T-helper 2 cell treated with Interferon-gamma antibody and Interleukin-4, amounts not matched to agents 100 ng/mL and 5 ng/mL, for 36 hours (primary cell): ENCODE results near the gene PDE10A. TPM values are rescaled to one million over a fixed set of nuclear protein-coding genes. Genes with fewer than 3 reads are reported as not detected.
"Not testable (repeated sequence)": the region's sequence is repeated elsewhere in the genome, so short reads cannot be mapped to it uniquely, and the experiment has no call there.

ENCODE experiments used
- intact Hi-C: fragments of 100-400 bp; cut with micrococcal nuclease; formaldehyde crosslinking; loops from one replicate; pipeline ENCODE4 v1.15.1; 2023
- total RNA-seq: library from RNA; stranded (reverse); gene quantifications from 2 replicates; pipeline ENCODE4 v1.2.3, GENCODE V29; 2022

The PDE10A gene
- total RNA-seq, 1 donor from 2014 or later, result not detected

GRCh38 chr6:165554644-165555043 lies 108.4 kb downstream of the PDE10A start:
- intact Hi-C loops, result not testable (repeated sequence)

- intact Hi-C loops, result no loop called here
Measured at GRCh38 chr6:165552248-165552736, 110.7 kb downstream of the PDE10A start.

- intact Hi-C loops, result no loop called here
Measured at GRCh38 chr6:165551828-165552227, 111.2 kb downstream of the PDE10A start.

- intact Hi-C loops, result no loop called here
Measured at GRCh38 chr6:165548450-165548849, 114.6 kb downstream of the PDE10A start.

GRCh38 chr6:165545806-165546205 lies 117.2 kb downstream of the PDE10A start:
- intact Hi-C loops, result no loop called here

DNA sequence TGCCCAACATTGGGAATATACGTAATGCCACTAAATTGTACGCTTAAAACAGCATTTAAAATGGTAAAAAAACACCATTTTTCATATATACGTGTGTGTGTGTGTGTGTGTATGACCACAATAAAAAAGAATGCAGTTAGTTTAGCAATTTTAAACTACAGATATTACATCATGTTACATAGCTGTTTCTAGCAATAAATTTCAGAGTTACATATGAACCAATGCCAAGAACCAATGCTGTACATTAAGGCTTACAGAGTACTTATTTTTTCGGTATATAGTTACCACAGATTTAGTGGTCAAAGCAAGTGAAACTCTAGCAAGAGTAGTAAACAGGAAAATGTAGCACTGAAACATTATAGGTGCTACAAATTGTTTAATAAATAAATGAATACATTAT lies 119.3 kb downstream of the PDE10A start:
- intact Hi-C loops, result no loop called here

DNA sequence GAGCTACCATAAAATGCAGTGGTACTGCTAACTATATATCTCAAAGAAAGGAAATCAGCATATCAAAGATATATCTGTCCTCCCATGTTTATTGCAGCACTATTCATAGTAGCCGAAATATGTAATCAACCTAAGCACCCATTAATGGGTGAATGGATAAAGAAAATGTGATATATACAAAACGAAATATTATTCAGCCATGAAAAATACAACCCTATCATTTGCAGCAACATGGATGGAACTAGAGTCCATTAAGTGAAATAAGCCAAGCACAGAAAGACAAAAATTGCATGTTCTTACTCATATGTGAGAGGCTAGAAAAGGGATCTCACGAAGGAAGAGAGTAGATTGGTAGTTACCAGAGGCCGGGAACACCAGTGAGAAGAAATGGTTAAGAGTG lies 126.1 kb downstream of the PDE10A start:
- intact Hi-C loops, result no loop called here

DNA sequence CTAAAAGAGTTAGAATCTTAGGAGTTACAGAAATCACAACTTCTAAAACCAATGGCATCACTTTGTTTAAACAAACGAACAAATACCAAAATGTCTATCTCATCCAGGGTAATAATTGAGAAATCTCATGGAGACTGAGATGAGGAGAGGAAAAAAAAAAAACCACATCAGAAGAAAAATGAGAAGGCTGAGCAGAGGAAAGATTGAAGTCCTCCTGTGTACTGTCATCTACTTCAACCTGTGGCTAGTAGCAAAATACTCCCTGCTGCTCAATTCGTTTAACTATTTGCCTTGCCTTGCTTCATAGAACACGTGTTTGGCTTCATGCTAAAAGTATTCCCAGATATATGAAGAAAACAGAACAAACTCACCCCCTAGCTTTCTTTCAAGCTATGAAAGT lies 143.7 kb downstream of the PDE10A start:
- intact Hi-C loops, result loop anchor here (10.0 kb wide), 1 partner anchor 325 kb away; no protein-coding TSS in a partner anchor

DNA sequence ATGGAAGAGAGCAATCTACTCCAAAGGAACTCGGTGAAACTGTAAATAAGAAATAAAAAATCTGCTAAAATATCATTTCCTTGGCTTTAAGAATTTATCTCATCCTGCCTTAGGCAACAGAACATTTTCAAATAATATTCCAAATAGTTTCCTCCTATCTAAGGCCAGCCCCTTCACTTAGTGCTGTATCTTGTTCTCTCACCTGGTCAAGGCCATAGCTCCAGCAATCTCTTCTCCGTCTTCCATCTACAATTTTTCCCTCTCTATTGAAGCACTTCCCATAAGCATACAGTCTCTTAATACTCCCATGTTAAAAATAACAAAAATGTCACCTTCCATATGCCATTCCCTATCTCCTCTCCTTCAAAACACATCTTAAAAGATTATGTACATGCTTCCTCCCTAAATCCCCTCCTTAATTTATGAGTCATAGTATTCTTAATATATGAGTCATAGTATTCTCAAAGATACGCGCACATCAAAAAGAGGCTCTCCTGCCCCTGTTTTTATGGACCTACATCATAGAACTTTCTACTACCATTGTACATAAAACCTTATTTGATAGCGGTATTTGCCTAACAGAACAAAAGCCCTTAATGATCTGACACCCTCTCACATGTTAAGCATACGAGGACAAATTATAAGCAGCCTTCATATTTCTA lies 146.9 kb downstream of the PDE10A start:
- intact Hi-C loops, result loop anchor here (10.0 kb wide), 1 partner anchor 329 kb away; no protein-coding TSS in a partner anchor

- intact Hi-C loops, result loop anchor here (10.0 kb wide), 1 partner anchor 330 kb away; no protein-coding TSS in a partner anchor
Measured at GRCh38 chr6:165514621-165515020, 148.4 kb downstream of the PDE10A start.

DNA sequence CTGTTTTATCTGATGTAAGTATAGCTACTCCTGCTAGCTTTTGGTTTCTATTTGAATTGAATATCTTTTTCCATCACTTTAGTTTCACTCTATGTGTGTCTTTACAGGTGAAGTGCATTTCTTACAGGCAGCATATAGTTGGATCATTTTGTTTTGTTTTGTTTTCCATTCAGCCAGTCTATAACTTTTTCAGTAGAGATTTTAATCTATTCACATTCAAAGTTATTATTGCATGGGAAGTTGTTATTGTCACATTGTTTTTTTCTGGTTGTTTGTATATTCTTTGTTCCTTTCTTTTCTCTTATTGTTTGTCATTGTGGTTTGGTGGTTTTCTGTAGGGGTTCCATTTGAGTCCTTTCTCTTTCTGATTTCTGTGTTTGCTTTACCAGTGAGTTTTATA lies 151.2 kb downstream of the PDE10A start:
- intact Hi-C loops, result loop anchor here (10.0 kb wide), 1 partner anchor 333 kb away; no protein-coding TSS in a partner anchor

DNA sequence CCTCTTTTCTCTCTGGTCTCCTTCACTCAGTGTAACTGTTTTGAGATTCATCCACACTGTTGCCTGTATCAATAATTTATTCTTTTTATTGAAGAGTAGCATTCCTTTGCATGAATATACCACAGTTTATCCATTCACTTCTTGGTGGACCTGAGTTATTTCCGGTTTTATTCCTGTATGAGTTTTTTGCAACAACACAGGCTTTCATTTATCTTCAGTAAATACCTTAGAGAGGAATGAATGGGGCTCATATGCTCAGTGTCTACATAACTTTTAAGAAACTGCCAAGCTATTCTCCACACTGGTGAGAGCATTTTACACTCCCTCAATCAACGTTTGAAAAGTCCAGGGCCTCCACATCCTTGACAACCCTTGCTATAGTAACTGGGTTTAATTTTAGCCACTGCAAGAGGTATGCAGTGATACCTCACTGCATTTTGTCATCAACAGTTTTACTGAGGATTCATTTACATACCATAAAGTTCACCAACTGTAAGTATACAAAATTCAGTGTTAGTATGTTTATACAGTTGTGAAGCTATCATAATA lies 154.6 kb downstream of the PDE10A start:
- intact Hi-C loops, result no loop called here

GRCh38 chr6:165506657-165507056 lies 156.4 kb downstream of the PDE10A start:
- intact Hi-C loops, result no loop called here

DNA sequence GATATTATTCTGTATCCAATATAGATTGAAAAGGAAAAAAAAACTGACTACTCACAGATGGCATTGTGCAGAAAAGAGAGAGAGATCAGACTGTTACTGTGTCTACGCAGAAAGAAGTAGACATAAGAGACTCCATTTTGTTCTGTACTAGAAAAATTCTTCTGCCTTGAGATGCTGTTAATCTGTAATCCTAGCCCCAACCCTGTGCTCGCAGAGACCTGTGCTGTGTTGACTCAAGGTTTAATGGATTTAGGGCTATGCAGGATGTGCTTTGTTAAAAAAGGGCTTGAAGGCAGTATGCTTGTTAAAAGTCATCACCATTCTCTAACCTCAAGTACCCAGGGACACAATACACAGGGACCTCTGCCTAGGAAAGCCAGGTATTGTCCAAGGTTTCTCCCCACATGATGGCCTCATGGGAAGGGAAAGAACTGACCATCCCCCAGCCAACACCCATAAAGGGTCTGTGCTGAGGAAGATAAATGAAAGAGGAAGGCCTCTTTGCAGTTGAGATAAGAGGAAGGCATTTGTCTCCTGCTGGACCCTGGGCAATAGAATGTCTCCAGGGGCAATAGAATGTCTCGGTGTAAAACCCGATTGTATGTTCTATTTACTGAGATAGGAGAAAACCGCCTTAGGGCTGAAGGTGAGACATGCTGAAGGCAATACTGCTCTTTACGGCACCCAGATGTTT lies 162.7 kb downstream of the PDE10A start:
- intact Hi-C loops, result not testable (repeated sequence)

DNA sequence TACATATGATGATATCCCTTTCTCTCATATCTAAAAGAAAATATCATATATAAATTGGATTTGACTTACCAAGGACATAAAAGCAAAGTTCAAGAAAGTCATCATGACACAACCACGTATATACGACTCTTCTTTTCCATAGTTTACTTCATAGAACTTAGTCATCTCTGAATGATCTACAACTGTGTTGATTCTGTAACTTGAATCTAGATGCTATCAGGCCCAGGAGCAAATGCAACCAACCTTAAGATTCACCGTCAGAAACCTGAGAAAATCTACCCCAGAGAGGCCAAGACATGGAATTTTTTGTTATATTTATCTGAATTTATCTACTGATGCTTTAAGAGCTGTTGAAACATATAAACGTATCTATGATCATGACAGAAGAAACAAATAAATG lies 165.6 kb downstream of the PDE10A start:
- intact Hi-C loops, result no loop called here

DNA sequence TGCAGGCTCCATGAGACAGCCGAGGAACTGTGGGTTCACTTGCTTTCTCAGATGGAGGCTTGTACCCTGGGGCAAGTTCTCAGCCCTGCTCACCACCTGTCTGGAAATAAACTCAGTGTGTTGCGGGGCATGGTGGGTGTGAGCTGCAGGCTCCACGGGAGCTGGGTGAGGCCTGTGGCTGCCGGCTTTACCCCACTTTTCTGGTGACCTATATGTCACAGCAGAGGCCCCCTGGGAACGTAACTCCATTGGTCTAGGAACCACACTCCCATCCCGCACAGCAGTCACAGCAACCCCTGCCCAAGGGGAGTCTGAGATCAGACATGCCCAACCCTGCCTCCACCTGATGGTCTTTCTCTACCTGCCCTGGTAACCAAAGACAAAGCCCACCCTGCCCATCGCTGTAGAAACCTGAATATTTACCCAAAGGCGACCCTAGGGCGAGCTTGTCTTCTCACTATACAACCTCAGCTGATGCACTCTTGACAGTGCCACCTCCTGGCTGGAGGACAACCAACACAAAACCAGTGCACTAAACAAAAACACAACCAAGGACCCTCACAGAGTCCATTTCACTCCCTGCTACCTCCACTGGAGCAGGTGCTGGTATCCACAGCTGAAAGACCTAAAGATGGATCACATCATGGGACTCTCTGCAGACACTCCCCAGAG lies 174.3 kb downstream of the PDE10A start:
- intact Hi-C loops, result no loop called here

DNA sequence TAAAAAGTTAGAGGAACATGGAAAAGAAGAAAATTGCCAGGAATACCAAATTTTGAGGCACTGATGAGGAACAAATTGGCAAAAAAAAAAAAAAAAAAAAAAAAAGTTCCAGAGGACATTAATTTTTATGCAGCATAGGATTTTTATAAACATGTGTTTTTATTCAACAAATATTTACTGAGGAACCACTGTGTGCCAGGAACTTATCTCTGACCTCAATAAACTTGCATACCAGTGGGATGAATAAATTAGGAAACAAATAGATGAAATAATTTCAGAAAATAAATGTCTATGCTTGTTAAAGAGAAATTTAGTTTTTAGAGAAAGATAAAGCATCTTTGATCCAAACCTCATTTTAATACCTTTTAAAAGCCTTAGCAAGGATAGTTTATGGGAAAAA lies 175.1 kb downstream of the PDE10A start:
- intact Hi-C loops, result no loop called here

DNA sequence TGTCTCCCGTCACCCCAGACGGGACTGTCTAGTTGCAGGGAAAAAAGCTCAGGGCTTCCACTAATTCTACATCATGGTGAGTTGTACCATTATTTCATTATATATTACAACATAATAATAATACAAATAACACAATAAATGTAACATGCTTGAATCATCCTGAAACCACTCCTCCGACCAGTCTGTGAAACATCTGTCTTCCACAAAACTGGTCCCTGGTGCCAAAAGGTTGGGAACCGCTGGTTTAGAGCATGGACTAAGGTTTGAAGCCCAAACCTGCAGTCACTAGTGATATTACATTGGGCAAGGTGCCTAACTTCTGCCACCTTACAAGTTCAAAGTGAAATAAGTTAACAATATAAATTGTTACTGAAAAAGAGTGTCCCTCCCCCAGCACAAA lies 175.7 kb downstream of the PDE10A start:
- intact Hi-C loops, result no loop called here

DNA sequence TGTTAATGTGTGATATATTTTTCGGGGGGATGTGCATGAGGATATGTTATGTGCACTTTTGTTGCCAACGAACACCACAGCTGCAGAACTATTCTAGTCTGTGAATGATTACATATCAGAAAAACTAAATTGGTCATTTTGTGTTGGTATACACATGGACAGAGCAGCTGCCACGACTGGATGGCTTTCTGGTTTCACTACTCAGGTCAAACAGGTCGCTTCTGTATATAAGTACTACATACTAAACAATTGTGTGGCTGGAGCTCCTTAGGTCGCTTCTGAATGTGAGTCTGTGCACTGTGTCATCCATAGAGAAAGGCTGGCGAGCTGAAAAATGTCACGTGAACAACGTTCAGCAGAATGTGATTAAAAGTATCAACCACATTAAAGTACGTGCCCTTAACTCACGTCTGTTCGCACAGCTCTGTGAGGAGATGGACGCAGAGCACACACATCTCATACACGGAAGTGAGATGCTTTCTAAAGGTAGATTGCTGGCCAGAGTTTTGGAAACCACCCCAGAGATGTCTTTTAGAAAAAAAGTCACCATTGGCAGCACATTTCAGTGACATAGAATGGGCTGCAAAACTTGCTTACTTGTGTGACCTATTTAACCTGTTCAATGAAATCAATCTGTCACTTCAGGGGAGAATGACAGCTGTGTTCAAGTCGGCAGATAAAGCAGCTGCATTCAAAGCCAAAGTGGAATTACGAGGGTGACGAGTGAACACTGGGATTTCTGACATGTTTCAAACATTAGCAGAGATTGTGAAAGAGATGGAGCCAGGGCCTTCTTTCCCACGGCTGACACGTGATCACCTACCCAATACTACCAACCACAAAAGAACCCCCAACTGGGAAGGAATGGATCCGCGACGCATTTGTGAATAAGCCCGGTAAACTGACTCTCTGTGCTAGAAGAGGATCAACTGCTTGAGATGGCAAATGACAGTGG lies 176.6 kb downstream of the PDE10A start:
- intact Hi-C loops, result no loop called here

DNA sequence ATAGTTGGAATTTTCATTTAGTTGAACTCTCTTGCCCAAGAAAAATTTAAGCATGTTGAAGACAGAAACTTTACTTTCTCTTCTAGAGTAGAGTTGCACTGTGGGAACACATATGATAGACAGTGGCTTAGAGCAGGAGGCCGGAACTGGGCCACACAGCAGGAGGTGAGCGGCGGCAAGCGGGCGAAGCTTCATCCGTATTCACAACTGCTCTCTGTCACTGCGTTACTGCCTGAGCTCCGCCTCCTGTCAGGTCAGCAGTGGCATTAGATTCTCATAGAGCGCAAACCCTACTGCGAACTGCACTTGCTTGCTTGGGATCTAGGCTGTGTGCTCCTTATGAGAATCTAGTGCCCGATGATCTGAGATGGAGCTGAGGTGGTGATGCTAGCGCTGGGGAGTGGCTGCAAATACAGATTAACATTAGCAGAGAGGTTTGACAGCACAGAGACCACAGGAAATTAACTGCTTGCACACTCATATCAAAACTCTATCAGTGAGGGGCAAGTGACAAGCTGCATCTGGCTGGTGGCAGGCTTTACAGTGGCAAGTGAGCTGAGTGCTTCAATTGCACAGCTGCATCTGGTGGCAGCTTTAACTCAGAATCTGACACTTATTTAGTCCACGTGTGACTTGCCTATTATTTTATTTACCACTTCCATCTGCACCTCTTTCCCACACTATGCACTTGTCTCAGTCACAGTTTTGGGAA lies 178.7 kb downstream of the PDE10A start:
- intact Hi-C loops, result no loop called here
